SIG-M5 (cell line): ENCODE measurements around the gene GYS1.
"Not testable (repeated sequence)": the region's sequence is repeated elsewhere in the genome, so short reads cannot be mapped to it uniquely, and the experiment has no call there.

Source experiments
- DNase-seq: peaks from one replicate; lab custom pipeline; 2025; lab: John Stamatoyannopoulos, UW

GYS1 gene

DNA sequence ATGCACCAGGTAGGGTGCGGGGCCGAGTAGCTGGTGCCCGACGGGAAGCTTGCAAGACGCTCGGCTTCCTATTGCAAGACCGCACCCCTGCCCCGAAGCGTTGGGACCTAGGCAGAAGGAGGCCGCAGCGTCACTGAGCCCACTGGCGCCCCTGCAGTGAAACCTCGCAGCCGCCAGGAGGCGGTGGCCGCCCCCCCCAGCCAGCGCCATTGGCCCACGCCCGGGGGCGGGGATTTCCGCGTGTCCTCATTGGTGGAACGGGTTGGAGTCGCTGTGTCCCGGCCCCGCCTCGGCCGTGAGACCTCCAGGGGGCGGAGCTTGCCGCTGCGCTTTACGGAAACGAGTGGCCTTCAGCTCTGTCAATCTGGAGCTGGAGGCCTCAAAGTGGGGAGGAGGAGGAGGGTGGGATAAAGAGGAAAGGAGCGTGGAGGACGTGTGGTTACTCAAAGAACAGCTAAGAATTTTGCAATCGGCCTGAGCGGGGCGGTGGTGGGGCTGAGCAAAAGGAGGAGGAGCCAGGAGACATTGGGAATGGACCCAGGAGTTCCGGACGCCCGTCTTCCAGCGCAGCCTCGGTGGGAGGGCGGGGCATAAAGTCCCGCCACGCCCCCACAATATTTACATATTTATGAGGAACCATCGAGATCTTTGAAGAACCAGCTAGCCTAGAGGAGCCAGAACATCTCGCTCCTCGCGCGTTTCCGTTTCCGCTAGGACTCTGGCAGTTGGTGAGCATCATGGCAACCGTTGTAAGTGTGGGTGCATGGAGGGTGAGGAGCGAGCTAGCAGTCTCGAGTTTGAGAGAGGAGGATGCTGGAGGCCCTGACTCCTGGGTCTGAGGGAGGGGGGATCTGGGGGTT lies at the start of gene GYS1, which contains the start of gene RUVBL2:
Gene GYS1 (minus strand): TSS at position 135 of the 860 bp plus-strand sequence. CDS start 197 bp downstream, outside the sequence.
Gene RUVBL2 (plus strand): TSS at position 713 of the 860 bp plus-strand sequence. CDS start 25 bp downstream, at position 738.
- DNase-seq: peak; percentile 99

DNA sequence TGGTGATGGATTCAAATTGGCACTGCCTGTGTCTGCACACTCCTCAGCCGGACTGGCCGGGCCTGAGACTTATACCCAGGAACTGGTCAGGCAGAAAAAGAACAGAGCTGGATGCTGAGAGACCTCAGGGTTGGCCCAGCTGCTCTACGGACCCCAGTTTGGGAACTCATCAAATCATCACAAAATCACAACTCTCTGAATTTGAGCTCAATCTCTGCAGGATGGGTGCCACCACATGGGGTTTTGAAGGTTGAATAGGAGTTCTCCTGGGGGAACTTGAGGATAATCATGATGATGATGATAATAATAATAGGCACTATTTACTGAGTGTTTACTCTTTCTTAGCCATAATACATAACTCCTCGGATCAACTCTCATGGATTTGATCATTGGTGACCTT lies 49.6 kb upstream of the GYS1 start:
- not testable (repeated sequence) for DNase-seq

DNA sequence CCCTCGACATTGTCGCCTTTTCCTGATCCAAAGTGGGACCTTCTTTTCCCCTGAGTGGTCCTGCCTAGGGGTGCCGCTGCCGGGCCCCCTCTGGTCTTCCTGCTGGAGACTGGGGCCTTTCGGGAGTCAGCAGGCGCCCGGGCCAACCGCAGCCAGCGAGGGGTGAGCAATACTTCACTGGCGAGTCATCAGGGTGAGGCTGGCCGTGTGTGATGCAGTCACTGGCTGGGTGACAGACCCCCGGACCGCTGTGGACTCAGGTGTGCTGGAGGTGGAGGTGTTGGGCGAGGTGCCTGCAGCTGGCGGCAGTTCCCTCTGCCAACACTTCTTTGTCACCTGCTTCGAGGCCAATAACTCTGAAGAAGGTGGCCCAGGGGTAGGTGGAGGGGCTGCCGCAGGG lies 49.1 kb upstream of the GYS1 start:
- no peak for DNase-seq

DNA sequence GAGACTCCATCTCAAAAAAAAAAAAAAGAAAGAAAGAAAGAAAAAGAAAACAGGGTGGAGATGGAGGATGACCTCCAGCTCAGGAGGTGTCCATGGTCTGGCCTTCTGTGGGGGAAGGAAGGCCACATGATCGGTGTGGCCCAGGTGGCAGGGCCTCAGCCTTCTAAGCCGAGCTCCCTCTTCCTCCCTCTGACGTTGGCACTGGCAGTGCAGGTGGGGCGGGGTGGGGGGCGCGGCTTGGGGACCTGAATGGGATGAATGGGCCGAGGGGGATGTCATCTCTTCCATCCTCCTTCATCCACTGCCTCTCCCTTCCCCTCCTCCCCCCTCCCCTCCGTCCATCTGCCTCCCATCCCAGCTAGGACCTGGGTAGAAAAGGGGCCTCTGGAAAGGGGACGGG lies 46.6 kb upstream of the GYS1 start:
- DNase-seq: not testable (repeated sequence)

DNA sequence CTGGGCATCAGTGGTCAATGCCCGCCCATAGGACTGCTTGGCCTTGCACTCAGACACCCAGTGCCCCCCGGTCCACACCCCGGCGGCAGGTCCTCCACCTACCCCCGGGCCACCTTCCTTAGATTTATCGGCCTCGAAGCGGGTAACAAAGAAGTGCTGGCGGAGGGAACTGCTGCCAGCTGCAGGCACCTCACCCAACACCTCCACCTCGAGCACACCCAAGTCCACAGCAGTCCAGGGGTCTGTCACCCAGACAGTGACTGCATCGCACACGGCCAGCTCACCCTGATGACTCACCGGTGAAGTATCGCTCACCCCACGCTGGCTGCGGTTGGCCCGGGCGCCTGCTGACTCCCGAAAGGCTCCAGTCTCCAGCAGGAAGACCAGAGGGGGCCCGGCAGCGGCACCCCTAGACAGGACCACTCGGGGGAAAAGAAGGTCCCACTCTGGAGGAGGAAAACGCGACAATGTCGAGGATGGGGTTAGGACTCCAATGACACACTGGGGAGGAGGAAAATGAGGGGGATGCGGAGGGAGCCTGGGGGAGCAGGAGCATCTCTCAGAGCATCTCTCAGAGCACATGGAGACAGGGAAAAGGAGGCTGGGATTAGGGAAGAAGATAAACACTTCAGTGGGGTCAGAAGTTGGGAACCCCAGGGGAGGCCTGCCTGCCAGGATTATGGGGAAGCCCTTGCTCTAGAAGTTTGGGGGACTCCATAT lies 45.6 kb upstream of the GYS1 start:
- DNase-seq: not testable (repeated sequence)

DNA sequence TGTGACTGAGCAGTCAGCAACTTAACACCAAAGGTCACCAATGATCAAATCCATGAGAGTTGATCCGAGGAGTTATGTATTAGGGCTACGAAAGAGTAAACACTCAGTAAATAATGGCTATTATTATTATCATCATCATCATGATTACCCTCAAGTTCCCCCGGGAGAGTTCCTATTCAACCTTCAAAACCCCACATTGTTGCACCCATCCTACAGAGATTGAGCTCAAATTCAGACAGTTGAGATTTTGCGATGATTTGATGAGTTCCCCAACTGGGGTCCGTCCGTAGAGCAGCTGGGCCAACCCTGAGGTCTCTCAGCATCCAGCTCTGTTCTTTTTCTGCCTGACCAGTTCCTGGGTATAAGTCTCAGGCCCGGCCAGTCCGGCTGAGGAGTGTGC lies 45.0 kb upstream of the GYS1 start:
- not testable (repeated sequence) for DNase-seq

DNA sequence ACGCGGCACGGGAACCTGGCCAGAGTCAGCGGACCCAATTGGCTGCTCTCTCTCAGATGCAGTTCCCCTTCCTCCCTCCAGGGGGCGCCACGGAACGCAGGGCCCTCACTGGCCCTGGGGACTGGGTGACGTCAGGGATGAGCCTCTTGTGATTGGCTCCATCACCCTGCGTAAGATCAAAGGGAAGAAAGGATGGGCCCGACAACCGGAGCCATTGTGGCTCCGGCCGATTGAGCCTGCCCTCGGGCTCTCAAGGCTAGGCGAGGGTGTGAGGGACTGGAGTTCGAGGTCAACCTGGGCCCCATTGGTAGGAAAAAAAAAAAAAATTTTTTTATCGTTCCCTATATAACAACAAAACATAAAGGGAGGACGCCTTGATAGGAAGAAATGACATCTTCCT lies 43.7 kb upstream of the GYS1 start, which contains the start of gene CGB1:
Gene CGB1 (minus strand): TSS at position 81 of the 400 bp plus-strand sequence. CDS start 184 bp downstream, outside the sequence.
- DNase-seq: not testable (repeated sequence)

DNA sequence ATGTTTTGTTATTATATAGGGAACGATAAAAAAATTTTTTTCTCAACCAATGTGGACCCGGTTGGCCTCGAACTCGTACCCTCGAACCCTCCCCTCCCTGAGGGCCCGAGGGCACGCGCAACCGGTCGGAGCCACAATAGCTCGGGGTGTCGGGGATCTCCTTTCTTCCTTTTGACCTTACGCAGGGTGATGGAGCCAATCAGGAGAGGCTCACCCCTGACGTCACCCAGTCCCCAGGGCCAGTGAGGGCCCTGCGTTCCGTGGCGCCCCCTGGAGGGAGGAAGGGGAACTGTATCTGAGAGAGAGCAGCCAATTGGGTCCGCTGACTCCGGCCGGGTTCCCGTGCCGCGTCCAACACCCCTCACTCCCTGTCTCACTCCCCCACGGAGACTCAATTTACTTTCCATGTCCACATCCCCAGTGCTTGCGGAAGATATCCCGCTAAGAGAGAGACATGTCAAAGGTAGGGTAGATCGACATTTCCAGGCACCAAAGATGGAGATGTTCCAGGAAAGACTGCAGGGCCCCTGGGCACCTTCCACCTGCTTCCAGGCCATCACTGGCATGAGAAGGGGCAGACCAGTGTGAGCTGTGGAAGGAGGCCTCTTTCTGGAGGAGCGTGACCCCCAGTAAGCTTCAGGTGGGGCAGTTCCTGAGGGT lies 38.7 kb upstream of the GYS1 start, which contains the start of gene CGB2:
Gene CGB2 (plus strand): TSS at position 249 of the 660 bp plus-strand sequence. CDS start 206 bp downstream, at position 455.
- DNase-seq: not testable (repeated sequence)

DNA sequence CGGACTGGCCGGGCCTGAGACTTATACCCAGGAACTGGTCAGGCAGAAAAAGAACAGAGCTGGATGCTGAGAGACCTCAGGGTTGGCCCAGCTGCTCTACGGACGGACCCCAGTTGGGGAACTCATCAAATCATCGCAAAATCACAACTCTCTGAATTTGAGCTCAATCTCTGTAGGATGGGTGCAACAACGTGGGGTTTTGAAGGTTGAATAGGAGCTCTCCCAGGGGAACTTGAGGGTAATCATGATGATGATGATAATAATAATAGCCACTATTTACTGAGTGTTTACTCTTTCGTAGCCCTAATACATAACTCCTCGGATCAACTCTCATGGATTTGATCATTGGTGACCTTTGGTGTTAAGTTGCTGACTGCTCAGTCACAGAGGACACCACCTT lies 37.2 kb upstream of the GYS1 start:
- not testable (repeated sequence) for DNase-seq

DNA sequence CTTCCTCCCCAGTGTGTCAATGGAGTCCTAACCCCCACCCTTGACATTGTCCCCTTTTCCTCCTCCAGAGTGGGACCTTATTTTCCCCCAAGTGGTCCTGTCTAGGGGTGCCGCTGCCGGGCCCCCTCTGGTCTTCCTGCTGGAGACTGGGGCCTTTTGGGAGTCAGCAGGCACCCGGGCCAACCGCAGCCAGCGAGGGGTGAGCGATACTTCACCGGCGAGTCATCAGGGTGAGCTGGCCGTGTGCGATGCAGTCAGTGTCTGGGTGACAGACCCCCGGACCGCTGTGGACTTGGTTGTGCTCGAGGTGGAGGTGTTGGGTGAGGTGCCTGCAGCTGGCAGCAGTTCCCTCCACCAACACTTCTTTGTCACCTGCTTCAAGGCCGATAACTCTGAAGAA lies 36.6 kb upstream of the GYS1 start:
- DNase-seq: not testable (repeated sequence)

DNA sequence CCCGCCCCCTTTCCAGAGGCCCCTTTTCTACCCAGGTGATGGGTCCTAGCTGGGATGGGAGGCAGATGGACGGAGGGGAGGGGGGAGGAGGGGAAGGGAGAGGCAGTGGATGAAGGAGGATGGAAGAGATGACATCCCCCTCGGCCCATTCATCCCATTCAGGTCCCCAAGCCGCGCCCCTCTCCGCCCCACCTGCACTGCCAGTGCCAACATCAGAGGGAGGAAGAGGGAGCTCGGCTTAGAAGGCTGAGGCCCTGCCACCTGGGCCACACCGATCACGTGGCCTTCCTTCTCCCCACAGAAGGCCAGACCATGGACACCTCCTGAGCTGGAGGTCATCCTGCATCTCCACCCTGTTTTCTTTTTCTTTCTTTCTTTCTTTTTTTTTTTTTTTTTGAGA lies 35.6 kb upstream of the GYS1 start:
- DNase-seq: not testable (repeated sequence)

DNA sequence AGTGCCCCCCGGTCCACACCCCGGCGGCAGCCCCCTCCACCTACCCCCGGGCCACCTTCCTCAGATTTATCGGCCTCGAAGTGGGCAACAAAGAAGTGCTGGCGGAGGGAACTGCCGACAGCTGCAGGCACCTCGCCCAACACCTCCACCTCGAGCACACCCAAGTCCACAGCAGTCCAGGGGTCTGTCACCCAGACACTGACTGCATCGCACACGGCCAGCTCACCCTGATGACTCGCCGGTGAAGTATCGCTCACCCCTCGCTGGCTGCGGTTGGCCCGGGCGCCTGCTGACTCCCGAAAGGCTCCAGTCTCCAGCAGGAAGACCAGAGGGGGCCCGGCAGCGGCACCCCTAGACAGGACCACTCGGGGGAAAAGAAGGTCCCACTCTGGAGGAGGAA lies 32.5 kb upstream of the GYS1 start:
- not testable (repeated sequence) for DNase-seq

DNA sequence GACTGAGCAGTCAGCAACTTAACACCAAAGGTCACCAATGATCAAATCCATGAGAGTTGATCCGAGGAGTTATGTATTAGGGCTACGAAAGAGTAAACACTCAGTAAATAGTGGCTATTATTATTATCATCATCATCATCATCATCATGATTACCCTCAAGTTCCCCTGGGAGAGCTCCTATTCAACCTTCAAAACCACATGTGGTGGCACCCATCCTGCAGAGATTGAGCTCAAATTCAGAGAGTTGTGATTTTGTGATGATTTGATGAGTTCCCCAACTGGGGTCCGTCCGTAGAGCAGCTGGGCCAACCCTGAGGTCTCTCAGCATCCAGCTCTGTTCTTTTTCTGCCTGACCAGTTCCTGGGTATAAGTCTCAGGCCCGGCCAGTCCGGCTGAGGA lies 32.0 kb upstream of the GYS1 start:
- DNase-seq: not testable (repeated sequence)

DNA sequence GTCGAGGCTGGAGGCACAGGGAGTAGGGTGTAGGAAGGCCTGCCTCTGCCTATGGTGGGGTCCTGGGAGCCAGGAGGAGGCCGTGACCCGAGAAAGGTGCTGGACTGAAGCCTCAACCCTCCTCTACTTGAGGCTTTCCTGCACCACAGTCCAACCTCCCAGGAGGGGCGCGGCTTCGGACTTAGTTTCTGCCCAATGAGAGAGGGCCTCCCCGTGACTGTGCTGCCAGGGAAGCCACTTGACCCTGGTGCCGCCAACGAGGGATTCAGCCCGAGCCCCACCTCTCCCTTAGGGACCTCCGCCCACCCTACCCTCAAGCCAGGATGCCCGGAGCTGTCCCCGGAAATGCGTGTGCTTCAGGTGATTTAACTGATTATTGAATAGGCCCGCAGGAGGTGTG lies 31.1 kb upstream of the GYS1 start, which contains the start of gene CGB3:
Gene CGB3 (minus strand): TSS at position 101 of the 400 bp plus-strand sequence. CDS start 362 bp downstream, outside the sequence.
- not testable (repeated sequence) for DNase-seq

DNA sequence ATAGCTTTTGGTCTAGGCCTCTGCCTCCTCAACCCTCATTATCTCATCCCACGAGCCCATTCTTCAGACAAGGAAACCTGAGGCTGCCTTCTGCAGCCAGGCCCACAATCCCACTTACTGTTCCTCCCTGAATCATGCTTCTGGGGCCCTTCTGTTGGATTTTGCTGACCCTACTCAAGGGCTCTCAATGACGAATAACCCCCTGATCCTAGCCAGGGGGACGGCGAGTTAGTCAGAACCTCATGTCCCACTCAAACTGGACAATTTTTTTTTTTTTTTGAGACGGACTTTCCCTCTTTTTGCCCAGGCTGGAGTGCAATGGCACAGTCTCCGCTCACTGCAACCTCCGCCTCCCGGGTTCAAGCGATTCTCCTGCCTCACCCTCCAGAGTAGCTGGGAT lies 29.0 kb upstream of the GYS1 start:
- DNase-seq: no peak

DNA sequence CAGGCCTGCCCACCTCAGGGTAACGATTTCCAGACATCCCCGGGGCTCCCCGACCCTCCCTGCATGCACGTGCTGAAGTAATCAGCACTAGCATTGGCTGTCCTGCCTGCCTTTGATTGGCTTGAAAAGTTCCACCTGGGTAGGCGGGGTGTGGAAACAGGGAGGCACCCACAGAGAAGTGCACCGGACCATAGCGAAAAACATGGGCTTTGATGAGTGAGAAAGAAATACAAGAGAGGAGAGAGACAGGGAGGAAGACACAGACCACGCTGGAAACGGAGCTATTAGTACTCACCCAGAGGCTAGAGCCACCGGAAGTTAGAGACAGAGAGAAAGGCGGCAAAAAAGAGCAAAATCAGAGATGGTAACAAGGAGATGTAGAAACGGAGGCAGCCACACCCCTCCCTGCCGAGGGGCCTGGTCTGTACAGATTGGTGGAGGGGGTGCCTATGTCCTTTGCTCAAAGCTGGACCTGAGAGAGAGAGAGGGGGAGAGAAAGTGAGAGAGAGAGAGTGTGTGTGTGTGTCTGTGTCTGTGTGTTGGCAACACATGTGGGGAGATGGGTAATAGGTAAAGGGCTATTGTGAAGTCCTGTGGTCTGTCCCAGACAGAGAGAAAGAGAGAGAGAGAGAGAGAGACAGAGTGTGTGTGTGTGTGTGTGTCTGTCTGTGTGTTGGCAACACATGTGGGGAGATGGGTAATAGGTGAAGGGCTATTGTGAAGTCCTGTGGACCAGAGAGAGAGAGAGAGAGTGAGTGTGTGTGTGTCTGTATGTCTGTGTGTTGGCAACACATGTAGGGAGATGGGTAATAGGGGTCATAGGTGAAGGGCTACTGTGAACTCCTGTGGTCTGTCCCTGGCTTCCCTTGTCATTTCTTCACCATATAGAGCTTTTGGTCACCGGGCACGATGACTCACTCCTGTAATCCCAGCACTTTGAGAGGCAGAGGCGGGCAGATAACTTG lies 28.1 kb upstream of the GYS1 start:
- DNase-seq: no peak

DNA sequence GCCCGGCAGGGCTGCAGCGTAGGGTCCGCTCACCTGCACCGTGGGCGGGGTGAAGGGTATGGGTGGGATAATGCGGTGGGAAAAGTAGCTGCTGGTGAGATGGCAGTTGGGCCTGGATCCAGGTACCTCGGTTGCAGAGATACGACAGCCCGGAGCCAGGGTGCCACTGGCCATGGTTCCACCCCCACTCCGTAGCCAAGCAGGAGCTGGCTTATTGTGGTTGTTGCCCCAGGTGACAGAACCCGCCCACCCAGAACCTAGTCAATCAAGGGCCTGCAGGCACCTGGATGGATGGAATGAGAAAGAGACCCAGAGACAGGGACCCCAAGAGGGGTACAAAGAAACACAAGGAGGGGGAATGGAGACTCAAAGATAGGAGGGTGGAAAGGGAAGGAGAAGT lies 27.2 kb upstream of the GYS1 start:
- DNase-seq: no peak

DNA sequence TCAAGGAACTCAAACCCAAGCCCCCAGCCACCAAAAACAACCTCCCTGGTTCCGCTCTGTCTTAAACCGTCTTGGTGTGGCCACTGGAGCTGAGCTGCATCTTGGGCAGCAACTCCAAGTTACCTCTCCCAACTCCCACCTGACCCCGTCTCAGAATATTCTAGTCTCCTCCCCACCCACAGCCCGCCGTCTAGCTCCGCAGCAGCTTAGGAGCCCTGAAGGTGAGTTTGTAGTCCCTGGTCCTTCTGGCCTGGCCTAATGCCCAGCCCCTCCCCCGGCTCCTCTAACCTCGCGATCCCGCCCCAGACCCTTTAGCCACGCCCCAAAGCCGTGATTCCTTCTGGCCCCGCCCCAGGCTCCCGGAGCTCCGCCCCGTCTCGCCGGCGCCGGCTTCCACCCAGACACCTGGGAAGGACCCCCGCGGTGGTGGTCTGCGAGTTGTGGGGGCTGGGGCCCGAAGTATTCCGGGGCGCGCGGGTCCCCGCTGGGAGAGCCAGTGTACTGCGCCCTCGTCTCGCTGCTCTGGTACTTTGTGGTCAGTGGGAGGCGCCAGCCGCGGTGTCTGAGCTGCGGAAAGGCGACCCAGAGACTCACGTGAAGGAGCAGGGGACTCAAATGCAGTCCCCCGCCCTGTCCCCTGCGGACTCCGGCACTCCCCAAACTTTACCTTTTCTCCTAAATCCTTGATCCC lies 26.3 kb upstream of the GYS1 start:
- no peak for DNase-seq

DNA sequence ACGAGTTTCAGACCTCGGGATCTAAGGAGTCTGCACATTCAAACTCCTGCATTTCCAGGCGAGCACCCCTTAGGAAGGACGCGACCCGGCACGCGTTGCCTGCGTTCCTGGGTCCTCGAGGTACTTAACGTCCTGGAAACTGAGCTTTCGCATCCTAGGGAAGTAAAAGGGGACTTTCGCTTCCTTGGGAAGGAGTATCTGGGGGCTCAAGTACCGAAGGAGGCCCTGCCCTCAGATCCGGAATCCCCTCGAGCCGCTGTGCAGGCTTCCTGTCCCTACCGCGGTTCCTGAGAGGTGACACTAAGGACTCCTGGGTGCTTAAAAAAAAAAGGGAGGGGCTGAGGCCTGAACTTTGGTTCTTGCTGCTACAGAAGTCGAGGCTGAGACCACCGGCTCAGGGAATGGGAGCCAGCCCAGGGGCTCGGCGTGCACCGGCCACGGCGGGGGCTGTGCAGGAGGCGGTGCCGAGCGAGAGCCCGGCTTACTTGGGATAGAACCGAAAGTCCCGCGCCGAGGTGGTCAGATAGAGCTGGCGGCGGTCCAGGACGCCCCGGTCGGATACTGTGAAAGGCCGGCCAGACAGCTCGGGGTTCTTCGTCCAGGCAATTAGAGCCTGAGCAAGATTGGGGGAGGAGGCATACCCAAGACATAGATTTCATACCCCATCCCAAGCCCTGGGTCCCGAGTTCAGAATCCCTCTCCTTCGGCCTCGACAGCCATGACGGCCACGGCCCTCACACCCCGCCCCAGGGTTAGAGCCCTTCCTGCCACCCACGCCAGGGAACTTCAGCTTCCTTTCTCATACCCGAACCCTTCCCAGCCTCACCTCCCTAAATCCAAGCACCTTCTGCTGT lies 25.5 kb upstream of the GYS1 start:
- not testable (repeated sequence) for DNase-seq
